ENCODE results near the gene WRAP73.

WRAP73 gene

DNA sequence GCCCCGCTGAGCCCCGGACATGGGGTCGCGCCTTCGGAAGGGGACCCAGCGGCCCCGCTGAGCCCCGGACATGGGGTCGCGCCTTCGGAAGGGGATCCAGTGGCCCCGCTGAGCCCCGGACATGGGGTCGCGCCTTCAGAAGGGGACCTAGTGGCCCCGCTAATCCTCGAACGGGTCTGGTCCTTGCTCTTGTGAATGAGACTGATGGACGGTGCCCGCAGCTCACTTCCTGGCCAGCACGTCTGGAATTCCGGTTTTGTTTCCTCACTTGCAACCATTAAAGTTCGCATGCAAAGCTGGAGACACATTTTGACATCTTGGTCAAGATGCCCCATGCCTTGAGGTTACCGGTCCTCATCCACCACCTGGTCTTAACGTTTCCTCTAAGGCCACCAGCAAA is 5.6 kb downstream of the WRAP73 start:
- no peak for DNase-seq

DNA sequence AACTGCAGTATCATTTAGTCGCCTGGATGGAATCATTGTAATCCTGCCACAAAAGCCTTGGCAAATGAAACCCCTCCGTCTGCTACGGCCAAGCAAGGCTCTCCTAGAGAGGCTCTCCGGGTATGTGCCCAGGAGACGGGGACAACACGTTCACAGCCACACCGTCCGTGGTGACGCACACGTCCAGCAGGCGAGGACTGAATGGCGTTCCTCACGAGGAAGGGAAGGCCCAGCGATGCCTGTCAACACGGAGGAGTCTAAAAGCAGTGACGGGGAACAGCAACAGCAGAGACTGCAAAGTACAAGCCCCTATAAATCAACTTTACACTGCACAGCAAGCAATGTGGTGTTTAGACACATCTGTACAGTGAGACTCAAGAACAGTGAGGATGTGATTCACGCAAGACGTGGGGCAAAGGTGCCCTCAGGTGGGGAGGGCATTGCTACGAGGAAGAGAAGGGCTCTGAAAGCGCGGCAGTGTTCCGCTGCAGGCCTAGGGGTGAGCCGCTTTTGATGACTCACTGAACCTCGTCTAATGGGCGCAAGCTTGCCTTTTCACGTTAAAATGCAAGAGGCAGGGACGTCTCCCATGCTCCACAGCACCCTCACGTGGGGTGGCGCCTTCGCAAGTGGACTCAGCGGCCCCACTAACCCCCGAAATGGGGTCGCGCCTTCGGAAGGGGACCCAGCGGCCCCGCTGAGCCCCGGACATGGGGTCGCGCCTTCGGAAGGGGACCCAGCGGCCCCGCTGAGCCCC is 6.8 kb downstream of the WRAP73 start:
- no peak for DNase-seq

DNA sequence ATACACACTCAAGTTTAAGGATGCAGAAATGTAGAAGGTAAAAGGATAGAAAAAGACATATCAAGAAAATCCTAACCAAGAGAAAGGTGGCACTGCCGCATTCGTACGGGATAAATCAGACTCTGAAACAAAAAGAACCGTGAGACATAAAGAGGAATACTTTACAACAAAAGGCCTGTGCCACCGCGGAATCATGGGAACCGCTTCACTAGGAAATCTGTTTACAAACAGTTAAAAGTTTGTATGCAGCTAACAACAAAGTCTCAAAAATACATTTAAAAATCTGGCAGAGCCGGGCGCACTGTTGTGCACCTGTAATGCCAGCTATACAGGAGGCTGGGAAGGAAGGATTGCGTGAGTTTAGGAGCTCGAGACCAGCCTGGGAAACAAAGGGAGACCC is 8.1 kb downstream of the WRAP73 start:
- DNase-seq, result no peak

DNA sequence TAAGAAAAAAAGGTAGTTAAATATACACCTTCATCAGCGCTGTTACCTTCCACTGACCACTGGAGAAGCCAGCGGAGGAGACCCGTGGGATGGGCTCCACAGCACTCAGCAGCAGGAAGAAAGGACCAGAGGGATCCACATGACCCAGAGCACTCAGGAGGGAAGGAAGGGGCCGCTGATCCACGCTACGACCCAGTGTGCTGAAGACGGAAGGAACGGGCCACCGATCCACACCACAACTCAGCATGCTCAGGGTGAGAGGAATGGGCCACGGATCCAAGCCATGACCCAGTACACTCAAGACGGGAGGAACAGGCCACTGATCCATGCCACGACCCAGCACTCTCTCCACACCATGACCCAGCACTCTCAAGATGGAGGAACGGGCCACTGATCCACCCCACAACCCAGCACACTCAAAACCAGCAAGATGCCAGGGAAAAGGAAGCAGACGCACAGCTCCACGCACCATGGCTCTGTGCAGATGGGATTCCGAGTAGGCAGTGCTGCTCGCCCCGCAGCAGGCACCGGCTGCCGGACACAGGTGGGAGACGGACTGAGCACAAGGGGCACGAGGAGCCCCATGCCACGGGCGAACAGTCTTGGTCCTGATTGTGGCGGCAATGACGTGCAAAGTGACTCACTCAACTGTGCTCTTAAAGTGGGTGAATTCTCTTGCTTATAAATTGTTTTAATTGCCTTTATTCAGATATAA is 8.7 kb downstream of the WRAP73 start:
- DNase-seq, result no peak

DNA sequence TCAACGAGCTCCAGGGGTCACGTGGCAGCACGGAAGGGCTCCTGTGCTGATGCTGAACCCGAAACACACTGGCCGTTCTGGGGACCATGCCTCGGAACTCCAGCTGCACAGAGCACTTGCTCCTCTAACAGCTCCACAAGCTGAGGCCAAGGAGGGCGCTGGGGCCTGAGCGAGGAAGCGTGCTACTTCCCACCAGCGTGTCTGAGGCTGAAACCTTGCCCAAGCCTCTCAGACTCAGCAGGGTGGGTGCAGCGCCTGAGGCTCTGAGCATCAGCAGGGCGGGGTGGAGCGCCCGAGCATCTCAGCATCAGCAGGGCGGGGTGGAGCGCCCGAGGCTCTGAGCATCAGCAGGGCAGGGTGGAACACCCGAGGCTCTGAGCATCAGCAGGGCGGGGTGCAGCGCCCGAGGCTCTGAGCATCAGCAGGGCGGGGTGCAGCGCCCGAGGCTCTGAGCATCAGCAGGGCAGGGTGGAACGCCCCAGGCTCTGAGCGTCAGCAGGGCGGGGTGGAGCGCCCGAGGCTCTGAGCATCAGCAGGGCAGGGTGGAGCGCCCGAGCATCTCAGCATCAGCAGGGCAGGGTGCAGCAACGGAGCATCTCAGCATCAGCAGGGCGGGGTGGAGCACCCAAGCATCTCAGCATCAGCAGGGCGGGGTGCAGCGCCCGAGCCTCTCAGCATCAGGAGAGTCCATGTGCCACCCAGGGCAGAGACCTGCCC is 9.6 kb downstream of the WRAP73 start:
- DNase-seq, result no peak

DNA sequence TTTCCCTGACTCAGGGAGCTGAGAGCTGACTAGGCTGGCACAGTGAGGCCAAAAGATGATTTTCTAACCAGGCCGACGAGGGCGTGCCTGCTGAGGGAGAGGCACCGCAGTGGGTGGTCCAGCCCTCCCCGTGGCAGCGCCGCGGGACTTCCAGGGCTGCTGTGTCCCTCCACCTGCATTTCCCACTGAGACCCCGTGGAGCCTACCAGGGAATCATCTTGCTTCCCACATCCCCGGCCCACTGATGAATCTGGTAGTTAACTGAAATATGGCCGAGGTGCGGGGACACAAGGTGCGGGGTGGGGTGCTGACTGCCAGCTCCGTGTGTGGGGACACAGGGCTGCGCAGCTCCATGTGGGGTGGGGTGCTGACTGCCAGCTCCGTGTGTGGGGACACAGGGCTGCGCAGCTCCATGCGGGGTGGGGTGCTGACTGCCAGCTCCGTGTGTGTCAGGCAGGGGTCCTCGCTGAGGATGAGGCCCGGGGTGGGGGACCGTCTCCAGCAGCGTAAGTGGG is 10.4 kb downstream of the WRAP73 start:
- DNase-seq, result no peak

DNA sequence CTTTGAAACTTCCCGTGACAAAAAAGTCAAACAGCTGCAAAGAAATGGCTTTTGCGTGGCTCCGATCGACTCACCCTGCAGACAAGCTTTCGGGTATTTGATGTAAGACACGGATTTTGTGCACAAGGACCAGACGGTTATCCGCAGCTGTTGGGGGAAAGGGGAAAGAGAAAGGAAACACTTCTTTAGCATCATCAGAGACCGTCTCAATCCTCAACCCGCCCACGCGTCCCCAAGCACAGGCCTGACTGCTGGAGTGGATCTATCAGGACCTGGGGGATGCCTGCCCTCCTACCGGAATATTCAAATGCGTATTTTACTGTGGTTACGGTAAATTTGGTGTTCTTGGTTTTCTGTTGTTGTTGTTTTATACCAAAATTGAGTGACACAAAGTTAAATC is 11.2 kb downstream of the WRAP73 start:
- DNase-seq, result no peak

DNA sequence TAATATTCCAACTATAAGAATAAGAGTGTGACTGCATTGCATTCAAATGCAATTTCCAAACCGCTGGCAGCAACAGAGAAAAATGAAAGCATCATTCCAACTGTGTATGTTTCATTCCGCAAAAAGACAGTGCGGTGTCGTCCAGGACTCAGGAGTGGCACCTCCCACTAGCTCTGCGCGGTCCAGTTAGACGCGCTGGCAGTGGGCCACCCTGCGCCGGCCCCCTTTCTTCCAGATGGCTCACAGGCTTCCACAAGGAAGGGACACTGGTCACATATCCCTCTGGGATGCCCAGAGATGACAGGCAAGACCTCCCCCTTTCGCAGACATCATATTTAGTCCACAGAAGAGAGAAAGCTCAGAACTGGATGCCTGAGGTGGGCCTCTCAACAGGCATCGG is 11.9 kb downstream of the WRAP73 start:
- DNase-seq, result no peak

DNA sequence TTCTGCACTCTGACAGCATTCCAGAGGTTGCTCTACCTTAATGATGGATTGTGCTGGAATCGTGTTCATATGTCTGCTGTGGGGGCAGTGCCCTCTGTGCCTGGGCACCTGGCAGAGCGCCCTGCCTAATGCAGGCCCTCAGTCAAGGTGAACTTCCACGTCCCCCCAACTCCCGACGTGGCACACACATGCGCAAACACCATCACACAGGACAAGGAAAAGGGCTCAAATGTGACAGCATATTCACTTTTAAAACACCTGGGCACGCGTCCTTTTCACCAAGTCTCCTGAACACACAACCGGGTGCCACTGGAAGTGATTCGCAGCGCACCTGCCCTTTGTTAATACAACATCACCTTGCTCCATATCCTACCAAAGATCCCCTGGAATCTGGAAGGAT is 13.4 kb downstream of the WRAP73 start:
- no peak for DNase-seq

DNA sequence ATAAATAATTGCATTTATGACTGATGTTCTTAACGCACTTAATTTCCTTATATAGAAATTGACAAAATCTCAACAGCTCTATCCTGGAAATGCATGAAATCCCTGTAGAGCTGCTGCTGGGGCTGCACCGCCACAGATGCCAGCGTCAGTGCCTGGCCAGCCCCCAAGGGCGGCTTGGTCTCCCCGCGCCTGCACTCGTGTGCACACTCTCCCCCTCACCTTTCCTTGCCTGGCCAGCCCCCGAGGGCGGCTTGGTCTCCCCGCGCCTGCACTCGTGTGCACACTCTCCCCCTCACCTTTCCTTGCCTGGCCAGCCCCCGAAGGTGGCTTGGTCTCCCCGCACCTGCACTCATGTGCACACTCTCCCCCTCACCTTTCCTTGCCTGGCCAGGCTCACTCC is 13.8 kb downstream of the WRAP73 start:
- DNase-seq, result no peak

DNA sequence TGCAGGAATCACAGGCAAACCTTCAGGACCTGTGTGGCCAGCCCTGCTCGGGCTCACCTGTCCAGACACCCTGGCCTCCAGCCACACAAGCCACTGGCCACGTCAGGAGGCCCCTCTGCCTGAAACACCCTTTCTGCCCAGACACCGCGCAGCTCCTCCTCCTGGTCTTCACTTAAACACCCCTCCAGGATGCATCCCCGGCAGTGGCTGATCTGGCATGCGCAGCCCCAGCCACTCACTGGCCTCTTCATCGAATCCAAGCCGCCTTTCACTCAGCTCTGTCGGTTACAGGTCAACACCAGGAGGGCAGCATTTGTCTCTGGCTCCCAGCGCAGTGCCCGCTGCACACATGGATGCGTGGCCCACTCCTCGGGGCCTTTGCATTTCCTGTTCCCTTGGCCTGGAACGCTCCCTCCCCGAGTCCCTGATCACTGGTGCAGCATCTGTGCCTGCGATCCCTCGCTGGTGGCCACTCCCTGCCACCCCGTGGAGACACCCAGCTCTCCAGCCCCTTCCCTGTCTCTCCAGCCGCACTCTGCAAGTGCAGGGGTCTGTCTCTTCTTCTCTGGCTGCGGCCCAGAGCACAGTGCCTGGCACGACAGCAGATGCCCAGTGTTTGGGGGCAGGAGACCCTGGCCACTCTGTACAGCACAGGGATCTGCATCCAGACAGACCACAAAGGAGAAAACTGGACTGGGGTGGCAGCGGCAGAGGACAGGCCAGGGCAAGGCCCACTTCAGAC is 15.7 kb downstream of the WRAP73 start:
- DNase-seq, result no peak

DNA sequence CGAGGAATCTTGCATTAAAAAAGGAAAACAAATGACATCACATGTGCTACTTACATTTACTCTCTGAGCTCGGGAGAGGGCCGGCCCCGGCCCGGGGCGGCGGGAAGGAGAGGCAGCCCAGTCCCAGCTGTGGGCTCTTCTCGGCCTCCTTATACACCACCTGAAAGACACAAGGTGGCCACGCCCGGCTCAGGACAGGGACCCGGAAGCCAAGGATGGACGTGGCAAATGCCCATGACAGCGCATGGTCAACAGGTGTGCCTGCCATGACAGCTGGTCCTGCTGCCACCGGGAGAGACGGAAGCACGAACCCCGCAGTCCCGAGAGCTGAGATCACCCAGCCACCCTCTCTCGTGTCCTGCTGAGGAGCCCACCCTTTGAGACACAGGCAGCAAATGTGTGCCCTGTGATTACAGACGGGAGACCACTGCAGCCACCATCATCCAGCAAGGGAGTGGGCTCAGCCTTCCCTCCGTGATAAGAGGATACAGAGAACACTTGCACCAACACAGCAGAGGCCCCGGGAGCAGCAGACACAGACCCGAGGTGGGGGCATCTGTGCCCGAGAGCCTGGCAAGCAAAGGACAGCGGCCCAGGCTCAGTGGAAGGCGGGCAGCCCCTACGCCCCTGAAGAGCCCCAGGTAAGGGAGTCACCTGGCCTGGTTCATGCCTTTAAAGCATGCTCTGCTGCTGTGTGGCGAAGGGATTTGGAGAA is 16.4 kb downstream of the WRAP73 start:
- no peak for DNase-seq

DNA sequence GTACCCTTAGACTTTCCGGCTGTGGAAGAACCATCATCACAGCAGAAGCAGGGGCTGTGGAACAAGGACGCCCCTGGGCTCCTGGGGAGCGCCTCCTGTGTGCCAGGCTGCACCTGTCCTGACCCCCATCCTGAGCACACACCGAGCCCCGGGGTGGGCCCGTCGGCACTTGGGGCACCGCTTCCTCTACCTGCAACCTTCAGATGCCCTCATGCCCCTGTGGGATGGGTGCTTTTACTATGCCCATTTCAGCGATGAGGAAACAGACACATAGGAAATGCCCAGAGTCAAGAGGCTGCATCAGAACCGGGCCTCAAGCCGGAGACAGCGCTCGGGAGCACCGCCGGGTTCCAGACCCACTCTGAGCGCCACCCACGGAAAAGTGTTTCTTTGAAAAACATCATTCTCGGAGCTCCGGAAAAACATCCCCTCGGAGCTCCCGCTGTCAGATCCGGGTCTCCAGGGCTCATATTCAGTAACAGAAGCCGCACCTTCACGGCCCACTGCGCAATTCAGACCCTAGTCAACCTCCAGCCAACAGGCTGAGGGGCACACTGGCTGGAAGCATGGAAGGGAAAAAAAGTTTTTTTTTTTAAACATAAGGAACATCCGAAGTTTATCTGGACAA is 17.1 kb downstream of the WRAP73 start:
- DNase-seq, result no peak

DNA sequence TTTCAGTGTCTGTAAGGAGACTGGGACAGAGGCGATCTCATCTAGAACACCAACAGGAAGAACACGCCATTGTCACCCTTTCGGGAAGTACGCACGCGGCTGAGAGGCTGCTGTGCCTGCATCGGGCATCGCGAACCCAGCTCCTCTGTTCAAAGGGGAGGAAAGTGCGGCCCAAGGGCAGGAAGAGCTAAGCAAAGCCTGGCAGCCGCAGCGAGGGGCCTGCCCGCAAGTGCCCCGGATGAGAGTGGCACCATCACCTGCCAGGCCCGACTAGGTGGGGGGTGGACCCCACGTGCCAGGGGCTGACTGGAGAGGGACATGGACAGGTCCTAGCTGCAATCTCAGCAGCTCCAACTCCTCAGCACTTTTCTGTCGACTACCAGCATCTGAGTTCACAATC is 17.6 kb downstream of the WRAP73 start:
- DNase-seq, result no peak

DNA sequence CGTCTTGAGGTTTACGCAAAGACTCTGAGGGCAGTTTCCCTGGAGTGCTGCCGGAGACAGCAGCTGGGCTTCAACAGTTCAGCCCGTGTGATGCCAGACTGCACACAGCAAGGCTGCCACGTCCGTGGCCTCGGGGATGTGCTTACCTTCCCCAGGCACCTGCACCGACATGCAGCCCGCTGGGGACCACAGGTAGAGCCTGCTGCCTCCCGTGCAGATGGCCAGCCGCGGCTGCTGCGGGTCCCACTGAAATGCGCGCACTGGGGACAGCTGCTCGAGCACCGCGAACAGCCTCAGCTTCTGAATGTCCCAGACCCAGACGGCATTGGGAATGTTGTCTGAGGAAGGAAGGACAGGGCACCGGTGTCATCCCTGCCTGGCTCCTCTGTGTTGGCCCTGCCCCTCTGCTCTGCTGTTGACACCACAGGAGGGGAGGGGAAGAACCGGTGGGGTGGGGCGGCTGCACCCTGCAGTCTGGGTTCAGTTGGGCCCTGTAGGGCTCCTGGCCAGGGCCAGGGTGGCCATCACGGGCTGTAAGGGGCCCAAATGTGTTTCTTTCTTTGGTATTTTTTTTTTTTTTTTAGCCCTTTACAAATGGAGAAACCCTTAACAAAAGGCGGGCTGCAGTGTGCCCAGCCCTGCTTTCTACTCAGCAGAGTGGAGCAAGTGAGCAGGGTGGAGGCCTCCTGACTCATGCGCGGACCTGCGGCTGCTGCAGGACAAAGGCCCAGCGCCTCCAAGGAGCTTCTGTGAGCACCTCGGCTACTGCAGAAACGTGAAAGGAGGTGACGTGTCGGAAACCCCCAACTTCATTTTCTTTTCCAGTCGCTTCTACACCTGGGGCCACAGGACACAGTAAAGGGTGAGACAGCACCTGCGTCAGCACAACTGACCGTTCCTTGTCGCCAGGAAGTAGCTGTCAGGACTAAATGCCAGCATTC is 18.3 kb downstream of the WRAP73 start:
- DNase-seq, result no peak

DNA sequence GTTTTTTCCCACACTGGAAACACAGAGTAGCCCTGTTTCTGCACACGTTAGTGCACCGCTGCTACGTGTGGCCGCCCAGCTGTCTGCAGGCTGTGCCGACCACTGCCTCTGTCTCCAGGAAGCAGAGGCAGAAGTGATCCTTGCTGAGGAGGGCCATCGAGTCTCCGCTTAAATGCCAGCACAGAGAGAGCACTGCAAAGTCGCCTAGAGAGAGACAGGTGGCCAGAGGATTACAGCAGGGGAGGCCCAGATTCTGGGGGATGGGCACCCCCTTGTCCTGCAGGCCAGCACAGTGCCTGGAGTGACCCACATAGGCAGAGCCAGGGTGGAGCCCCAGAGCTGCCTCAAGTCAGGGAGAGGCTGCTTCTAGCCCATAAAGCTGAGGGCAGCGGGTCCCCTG is 19.0 kb downstream of the WRAP73 start:
- no peak for DNase-seq

DNA sequence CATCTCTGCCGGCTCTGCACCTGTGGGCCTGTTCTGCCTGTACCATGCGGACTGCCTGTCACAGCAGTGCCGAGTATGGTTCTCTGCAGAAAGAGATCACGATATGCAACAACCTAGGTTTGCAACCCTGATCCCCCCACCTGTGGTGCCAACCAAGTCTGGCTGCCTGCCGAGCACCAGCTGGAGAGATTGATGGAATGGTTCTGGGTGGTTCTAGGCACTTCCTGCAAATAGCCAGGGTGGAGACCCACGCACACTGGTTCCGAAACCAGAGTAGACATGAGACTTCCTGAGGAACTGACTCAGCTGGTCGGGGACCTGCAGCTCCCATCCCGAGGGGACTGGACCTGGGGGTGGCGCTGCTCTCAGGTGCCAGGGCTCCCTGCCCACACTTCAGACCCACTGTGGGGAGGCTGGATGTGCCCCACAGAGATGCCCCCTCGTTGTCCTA is 19.7 kb downstream of the WRAP73 start:
- DNase-seq, result no peak

DNA sequence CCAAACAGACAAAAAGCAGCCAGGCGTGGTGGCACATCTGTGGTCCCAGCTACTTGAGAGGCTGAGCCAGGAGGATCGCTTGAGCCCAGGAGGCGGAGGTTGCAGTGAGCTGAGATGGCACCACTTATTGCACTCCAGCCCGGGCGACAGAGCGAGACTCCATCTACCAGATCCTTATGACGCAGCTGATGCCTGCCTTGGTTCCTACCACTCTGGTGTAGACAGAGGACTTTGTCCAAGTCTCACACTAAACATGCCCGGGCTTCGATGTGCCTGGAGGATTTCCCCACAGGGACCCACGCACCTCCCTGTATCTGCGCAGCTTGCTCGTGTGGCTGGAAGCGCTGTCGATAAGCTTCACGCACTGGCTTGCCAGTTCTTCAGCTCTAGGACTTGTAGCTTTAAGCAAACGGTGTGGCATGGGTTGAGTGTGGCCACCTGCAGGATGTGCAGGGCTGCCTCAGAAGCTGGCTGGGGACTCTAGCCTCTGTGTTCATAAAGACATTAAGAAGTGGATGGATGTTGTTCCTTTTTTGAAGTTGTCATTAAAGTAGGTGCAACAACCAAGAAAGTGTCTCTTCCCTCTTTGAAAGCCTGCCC is 20.2 kb downstream of the WRAP73 start:
- DNase-seq, result no peak

DNA sequence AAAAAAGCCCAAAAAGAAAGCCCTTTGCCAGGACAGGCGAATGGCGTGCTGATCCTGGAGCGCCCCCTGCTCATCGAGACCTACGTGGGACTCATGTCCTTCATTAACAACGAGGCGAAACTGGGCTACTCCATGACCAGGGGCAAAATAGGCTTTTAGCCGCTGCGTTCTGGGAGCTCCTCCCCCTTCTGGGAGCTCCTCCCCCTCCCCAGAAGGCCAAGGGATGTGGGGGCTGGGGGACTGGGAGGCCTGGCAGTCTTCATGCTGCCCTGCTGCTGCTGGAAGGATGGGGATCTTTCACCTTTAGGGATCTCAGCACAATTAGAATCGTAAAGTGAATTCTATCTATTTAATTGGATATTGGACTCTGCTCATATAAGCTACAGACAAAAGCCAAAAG is 21.5 kb downstream of the WRAP73 start:
- no peak for DNase-seq
